ENCODE measurements around the gene AGBL1.

- TF ChIP-seq CTCF (IDR thresholded peaks at IDR 0.05) = no peak
- no peak for TF ChIP-seq POLR2A (IDR thresholded peaks at IDR 0.05)
These were observed 680.3 kb downstream of the AGBL1 start for GRCh38 chr15:86759800-86760523.
